M059J (cell line): Measurements from ENCODE around the gene UNC119. TPM values are rescaled to one million over a fixed set of nuclear protein-coding genes. Genes with fewer than 3 reads are reported as not detected.

ENCODE experiments used
- DNase-seq: peaks from one replicate; pipeline ENCODE4 v3.0.0-alpha.2; 2012; ENCODE audit warnings: low read depth
- total RNA-seq: library from RNA; depleted of rRNA; stranded (reverse); fragments of >200 nt; shearing (Covaris generic); gene quantifications from 2 replicates; pipeline ENCODE4 v1.2.3, GENCODE V29; 2014

Gene UNC119
- total RNA-seq, 1 experiment from 2014 or later = 29.8 TPM

GRCh38 chr17:28544402-28545140 lies 7.9 kb downstream of the UNC119 start:
- no peak for DNase-seq

GRCh38 chr17:28541439-28541838 lies 11.0 kb downstream of the UNC119 start:
- no peak for DNase-seq

- no peak for DNase-seq
These were observed 12.2 kb downstream of the UNC119 start for GRCh38 chr17:28540231-28540630.

GRCh38 chr17:28538296-28538895 lies 14.0 kb downstream of the UNC119 start:
- no peak for DNase-seq

- no peak for DNase-seq
These were observed 15.2 kb downstream of the UNC119 start for GRCh38 chr17:28537219-28537610.

GRCh38 chr17:28536532-28537218 lies 15.7 kb downstream of the UNC119 start:
- DNase-seq = no peak

- DNase-seq = no peak
These were observed 17.6 kb downstream of the UNC119 start for GRCh38 chr17:28534740-28535375.

GRCh38 chr17:28533091-28533807 lies 19.2 kb downstream of the UNC119 start:
- peak; percentile 85 for DNase-seq

GRCh38 chr17:28532050-28532960 lies 20.1 kb downstream of the UNC119 start:
- peak; percentile 88 for DNase-seq

- no peak for DNase-seq
These were observed 21.5 kb downstream of the UNC119 start for GRCh38 chr17:28530926-28531325.

- no peak for DNase-seq
These were observed 22.2 kb downstream of the UNC119 start for GRCh38 chr17:28530250-28530649.

- DNase-seq = no peak
These were observed 23.4 kb downstream of the UNC119 start for GRCh38 chr17:28529013-28529400.

GRCh38 chr17:28528327-28529012 lies 24.0 kb downstream of the UNC119 start:
- peak; percentile 70 for DNase-seq

- no peak for DNase-seq
These were observed 24.6 kb downstream of the UNC119 start for GRCh38 chr17:28527859-28528258.

- DNase-seq = no peak
These were observed 25.2 kb downstream of the UNC119 start for GRCh38 chr17:28527181-28527681.

- no peak for DNase-seq
These were observed 26.0 kb downstream of the UNC119 start for GRCh38 chr17:28526381-28526780.

GRCh38 chr17:28524476-28525424 lies 27.7 kb downstream of the UNC119 start:
- peak; percentile 80 for DNase-seq

GRCh38 chr17:28523876-28524275 lies 28.5 kb downstream of the UNC119 start:
- no peak for DNase-seq

GRCh38 chr17:28523186-28523585 lies 29.2 kb downstream of the UNC119 start:
- no peak for DNase-seq
